HG03520 (cell line): Measurements from ENCODE around the gene B3GALT4.
"Not testable (repeated sequence)": the region's sequence is repeated elsewhere in the genome, so short reads cannot be mapped to it uniquely, and the experiment has no call there.

Experiments used
- ATAC-seq: cut with Tn5 transposase; IDR thresholded peaks from one replicate; pipeline ENCODE4 v1.9.1; 2021; ENCODE audit warnings: mild to moderate bottlenecking, moderate library complexity; ENCODE audit not compliant: unreplicated experiment

Gene B3GALT4, protein sequence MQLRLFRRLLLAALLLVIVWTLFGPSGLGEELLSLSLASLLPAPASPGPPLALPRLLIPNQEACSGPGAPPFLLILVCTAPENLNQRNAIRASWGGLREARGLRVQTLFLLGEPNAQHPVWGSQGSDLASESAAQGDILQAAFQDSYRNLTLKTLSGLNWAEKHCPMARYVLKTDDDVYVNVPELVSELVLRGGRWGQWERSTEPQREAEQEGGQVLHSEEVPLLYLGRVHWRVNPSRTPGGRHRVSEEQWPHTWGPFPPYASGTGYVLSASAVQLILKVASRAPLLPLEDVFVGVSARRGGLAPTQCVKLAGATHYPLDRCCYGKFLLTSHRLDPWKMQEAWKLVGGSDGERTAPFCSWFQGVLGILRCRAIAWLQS

DNA sequence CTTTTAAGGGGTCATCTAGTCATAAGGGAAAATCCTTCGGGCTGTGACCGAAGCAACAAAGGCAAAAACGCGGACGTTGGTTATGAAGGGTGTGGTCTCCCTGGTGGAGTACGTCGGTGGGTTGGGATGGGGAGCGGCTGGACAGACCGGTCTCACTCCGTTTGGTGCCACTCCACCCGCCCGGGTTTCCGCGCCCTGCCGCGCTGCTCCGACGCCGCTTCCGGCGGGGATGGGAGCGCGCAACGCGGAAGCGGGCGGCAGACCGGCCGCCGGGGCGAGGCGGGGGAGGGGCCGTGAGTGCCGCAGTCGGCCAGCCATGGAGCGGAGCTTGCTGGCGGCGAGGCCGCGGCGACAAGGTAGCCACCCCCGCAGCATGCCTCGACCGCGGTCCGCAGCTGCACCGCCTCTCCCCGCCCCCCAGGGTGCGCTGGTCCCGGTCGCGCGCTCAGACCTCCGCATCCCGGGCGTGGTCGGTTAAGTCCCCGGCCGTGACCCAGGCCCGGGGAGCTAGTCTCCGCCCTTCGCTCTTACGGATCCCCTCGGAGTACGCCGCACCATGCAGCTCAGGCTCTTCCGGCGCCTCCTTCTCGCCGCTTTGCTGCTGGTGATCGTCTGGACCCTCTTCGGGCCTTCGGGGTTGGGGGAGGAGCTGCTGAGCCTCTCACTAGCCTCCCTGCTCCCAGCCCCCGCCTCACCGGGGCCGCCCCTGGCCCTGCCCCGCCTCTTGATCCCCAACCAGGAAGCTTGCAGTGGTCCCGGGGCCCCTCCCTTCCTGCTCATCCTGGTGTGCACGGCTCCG, at the start of gene B3GALT4:
Gene B3GALT4 (plus strand): TSS at position 260 of the 799 bp plus-strand sequence. CDS start 297 bp downstream, at position 557.
- peak; percentile 44 for ATAC-seq

DNA sequence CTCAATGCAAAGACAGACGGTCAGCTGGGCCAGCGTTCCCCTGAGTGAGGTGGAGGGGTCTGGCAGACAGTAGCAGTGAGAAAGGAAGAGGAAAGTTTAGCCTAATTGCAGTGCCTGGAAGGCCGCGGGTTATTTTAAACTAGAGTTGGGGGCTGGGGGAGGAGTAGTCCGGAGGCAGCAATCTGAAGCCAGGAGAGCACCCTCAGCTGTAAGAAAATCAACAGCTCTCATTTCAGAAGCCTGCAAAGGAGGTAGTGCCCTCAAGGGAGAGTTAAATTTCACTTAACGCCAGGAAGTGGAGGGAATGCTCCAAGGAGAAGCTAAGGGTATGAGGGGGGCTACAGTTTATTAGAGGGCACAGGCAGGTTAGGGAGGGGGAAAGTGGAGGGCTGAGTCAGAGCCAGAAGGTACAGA, 41.7 kb upstream of the B3GALT4 start:
- no peak for ATAC-seq

DNA sequence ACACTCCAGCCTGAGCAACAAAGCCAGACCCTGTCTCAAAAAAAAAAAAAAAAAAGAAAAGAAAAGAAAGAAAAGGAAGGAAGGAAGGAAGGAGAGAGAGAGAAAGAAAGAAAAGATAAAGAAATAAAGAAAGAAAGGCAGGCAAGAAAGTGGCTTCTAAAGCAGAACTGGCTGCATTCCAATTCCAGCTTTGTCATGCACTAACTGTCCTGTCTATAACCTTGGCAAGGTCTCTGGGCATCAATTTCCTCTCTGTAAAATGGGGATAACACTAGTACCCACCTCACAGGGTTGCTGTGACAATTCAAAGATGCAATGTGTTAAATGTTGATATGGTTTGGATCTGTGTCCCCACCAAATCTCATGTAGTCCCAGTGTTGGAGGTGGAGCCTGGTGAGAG, 40.6 kb upstream of the B3GALT4 start:
- ATAC-seq = no peak

DNA sequence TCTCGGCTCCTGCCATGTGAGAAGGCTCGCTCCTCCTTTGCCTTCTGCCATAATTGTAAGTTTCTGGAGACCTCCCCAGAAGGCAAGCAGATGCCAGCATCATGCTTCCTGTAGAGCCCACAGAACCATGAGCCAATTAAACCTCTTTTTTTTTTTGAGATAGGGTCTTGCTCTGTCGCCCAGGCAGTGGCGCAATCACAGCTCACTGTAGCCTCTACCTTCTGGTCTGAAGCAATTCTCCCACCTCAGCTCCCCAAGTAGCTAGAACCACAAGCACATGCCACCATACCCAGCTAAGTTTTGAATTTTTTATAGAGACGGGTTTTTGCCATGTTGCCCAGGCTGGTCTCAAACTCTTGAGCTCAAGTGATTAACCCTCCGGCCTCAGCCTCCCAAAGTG, 40.1 kb upstream of the B3GALT4 start:
- ATAC-seq = no peak

DNA sequence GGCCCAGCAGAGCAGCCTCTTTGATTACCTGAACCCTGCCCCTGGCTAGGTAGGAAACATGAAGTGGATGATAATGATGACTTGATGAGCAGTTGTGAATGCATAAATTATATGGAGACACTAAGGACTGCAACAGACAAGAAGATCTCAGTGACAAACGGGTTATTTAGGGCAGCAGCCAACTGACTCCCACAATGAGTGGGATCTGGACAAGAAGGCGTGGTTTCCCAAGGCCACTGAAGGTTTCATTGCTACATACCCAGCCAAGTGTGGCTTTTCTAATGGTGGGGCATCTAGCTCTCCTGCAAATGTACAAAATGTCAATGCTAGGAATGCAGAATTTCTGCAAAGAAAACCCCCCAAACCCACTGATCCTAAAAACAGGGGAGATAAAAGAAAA, 39.2 kb upstream of the B3GALT4 start:
- ATAC-seq = no peak

DNA sequence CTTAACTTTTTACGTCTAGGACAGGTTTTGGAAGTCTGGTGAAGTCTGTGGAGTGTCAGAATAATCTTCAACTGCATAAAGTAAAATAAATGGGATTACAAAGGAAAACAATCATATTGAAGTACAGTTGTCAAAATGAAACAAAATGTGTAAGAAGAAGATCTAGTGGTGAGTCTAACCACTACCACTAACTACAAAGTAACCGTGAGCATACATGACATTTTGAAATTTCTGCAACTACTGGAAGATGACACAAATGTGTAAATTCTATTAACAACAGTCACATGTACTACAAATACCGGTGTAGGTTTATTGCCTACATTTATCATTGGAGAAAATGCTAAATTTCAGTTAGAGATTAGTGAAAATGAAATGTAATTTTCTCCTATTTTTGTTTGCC, 35.0 kb upstream of the B3GALT4 start:
- ATAC-seq = no peak

DNA sequence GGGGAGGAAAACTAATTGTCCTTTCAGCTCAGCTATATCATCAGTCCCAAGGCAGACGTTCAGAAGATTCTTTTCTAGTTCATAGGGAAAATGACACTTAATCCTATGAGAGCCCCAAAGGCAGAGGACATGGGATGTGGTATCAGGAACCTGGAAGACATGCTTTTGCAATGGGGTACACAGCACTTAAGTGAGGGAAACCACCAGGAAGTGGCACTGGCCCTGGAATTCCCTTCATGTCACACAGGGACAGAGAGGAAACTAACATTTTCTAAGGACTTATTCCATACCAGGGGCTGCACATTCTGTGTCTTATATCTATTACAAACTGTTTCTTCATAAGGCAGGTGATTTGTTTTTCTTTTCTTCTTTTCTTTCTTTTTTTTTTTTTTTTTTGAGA, 33.4 kb upstream of the B3GALT4 start:
- ATAC-seq = no peak

DNA sequence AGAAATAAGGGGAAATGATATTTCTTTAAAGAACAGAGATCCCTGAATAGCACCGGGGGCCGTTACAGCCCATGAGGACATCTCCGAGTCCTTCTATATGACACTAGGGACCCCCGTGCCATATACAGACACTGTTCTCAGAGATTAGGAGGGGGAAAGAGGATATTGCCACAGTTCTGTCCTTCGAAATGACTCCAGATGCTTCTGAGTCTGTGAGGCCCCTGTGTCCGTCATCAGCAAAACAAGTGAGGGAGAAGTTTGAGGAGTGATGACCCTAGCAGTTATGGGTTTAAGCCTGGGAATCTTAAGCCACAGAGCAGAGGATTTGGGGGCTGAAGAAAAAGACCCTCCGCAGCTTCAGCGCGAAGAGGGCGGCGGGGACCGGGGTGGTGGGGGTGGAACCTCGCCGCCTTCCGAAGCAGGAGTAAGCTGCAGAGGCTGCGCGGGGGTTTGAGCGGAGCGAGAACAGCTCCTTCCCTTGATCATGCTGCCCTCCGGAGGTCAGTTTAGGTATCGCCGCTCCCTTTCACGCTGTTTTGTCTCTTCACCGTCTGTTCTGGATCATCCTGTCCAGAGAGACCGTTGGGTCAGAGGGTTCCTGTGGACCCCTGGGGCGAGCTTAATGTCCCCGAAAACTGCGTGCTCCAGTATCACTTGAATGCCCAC, 28.8 kb upstream of the B3GALT4 start:
- ATAC-seq = peak; percentile 34

DNA sequence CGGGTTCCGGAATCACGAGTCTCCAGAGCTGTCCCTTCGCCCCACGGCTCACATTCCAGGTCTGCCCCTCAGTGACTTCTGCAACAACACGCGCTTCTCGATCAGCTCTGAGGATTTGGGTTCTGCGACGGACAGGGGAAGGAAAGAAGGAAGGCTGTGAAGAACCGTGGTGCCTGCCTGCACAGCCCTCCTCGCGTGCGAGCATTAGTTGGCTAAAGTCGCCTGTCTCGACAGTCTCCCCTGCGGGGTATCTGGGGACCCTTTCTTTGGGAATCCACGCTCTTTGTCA, 28.3 kb upstream of the B3GALT4 start:
- peak; percentile 8 for ATAC-seq

DNA sequence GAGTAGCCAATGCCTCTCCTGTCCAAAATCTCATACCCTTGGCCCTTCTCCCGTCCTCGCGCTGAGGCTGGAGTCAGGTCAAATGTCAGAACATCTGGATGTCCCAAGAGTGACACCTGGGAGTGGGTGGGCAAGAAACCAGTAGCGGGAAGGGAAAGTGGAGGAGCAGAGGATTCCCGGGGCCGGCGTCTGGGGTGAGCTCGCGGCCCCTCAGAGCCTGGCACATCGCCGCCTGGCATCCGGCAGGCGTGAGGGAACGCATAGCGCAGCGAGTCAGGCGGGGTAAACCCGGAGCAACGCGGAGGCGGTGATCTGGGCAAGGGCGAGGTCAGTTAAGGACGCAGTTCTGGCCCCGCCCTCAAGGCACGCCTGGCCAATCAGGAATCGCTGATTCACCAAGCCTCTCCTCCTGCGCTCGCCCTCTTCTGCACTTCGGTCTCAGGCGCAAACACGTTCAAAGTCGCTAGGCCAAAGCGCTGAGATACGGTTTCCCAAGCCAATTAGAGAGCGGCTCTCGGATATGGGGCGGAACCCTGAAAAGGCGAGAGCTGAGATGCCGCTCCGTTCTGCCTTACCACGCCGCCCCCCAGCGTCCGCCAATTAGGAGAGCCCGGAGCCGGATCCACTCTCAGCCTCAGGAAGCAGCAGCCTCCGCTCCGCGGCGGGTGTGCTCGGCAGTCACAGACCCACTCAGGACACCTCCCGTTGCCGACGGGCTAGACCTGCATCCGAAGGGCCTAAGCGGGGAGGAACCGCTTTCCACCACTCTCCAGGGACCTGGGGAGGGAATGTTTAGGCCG, 27.8 kb upstream of the B3GALT4 start:
- ATAC-seq = peak; percentile 81

DNA sequence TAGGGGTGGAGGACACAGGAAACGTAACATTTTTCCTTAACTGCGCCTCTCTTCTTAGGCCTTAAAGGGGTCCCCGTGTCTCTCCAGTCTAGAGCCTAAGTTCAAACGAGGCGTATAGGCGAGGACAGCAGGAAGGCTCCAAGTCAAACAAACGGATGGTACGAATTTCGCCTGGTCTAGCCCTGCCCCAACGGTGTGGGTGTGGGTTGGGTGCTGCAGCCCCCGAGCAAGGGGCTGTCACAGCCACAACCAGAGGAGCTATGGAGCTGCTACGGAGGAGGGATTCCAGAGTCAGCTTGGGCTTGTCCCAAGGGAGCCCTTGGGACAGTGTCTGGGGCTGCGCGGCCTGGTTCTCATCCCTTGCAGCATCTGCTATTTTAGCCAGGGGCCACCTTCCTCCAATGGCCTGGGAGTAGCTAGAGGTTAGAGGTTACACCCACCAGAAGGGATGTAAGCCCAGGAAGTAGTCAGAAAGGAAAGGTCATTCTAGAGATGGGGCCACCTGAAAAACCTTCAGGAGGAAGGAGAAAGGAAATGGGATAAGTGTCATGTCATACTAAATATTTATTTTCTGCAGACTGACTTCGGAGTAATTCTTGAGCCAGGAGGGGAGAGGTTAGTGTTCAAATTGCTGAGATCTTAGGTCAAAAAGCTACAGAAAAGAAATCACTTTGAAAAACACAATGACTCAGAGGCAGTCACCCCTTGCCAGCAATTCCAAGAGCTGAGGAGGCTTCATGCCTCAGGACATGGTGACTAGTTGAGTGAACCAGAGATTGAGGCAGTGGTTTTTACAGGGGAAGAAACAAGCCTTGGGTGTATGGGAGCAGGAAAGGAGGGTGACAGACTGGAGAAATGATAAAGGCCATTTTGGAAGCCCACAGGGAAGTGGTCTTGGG, 26.9 kb upstream of the B3GALT4 start:
- ATAC-seq = no peak

DNA sequence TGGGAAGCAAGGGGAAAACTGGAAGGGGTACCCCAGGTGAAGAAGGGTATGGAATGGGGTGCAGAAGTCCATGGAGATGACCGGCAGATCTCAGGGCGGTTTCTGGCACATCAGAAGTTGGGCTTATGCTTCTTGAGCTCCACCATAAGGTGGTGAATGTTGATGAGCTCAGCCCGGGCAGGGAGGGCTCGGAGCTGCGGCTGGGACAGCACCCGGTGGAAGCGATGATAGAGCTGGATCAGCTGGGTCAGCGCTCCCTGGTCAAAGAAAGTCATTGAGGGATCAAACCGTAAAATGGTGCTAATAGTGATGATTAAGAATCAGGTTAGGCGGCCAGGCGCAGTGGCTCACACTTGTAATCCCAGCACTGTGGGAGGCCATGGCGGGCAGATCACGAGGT, 26.2 kb upstream of the B3GALT4 start:
- no peak for ATAC-seq

DNA sequence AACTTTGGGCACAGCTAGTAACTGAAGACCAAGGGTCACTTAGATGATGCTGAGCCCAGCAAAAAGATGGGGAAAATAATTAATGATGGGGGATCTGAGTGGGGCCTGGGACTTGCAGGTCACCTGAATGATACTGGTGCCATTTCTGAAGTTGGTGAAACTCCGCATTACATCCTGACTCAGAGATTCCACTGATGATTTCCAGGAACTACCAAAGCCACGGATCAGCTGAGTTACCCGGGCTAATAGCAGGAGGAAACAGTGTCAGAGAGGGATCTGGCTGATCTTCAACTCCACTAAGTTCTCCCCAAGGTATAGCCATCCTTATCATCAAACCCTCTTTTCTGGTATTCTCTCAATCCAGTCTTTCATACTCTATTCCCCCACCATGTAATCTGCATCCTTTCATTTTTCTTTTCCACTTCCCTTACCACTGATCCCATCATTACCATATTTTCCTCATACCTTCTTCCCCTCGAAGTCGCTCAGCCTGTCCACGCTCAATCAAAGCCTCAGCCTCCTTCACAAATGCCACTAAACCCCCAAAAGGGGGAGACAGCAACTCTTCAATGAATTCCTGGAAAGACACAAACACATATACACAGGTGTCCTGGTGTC, 25.4 kb upstream of the B3GALT4 start:
- no peak for ATAC-seq

DNA sequence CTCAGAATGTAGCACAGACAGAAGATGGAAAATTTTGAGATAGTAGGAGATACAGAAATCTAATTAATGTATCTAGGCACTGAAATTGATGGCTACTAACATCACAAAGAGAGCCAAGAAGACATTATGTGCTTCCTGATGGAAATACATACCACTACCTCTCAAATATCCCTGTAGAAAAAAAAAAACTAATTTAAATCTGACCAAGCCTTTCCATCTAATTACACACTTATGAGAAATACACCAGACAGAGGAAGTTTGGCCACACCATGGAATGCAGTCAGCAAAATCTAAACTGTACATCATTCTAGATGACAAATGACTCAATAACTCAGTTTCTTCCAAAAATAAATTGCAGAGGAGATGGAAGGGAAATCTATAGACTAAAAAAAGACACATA, 24.2 kb upstream of the B3GALT4 start:
- no peak for ATAC-seq

DNA sequence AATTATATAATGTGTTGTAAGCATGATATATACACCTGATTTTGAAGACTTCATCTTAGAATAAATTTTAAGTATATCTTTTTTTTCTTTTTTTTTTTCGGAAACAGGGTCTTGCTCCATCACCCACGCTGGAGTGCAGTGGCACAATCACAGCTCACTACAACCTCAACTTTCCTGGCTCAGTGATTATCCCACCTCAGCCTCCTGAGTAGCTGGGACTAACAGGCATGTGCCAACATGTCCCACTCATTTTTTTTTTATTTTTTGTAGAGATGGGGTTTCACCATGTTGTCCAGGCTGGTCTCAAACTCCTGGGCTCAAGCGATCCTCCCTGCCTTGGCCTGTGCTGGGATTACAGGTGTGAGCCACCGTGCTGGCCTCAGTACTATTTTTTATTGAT, 22.3 kb upstream of the B3GALT4 start:
- no peak for ATAC-seq

DNA sequence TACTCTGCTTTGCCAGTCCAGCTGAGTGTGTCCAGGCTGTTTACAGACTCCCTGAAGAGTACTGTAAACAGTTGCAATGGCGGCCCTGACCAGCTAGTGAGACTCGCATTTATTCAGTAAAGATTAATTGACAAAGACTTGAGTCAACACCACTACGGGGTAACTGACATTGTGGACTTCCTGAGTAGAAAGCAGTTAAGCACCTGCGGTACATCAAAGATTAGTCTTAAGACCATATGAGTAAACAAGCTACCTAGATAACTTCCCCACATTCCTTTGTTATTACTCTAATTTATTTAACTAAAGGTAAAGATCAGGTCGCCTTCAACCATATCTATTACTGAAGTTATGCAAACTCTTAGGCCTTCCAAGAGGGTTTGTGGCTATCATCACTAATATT, 17.9 kb upstream of the B3GALT4 start:
- no peak for ATAC-seq

DNA sequence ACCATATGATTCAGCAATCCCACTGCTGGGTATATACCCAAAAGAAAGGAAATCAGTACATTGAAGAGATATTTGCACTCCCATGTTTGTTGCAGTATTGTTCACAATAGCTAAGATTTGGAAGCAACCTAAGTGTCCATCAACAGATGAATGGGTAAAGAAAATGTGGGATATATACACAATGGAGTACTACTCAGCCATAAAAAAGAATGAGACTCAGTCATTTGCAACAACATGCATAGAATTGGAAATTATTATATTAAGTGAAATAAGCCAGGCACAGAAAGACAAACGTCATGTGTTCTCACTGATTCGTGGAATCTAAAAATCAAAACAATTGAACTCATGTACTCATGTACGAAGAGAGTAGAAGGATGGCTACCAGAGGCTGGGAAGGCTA, 14.4 kb upstream of the B3GALT4 start:
- not testable (repeated sequence) for ATAC-seq

DNA sequence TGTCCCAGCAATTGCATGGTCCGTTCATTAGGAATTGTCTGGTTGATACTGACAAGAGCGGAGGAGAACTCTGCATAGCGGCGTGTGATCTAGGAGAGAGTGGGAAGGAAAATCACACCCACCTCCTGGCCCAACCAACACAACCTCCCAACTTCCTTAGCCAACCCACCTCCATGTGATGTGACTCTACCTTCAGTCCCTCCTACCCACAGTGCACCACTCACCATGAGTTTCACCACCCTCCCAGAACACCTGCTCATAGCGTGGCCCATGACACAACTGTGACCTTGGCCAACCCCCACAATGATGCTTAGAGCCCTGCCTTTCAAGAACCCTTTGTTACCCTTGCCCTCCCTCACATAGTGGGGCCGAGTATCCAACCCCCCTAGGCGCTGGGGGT, 12.9 kb upstream of the B3GALT4 start:
- no peak for ATAC-seq

DNA sequence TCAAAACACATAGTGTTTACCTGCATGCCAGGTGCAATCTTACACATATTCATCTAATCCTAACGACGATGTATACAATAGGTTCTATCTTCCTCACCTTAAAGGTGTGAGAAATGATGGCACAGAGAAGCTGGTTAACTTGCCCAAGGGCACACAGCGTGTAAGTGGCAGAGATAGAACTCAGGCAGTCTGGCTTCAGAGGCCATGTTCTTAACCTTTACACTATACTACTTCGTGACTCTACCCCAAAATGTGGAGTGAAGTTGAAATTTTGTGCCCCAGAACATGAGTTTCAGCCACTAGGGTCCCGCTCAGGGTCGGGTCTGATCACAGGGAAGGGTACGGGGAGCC, 5.8 kb upstream of the B3GALT4 start:
- ATAC-seq = no peak
